ENCODE data around the gene HSH2D. TPM values are rescaled to one million over a fixed set of nuclear protein-coding genes. Genes with fewer than 3 reads are reported as not detected.

HSH2D gene
- total RNA-seq, 1 experiment from 2014 or later, result 0.23 TPM

GRCh38 chr19:16142032-16142580, 1.4 kb upstream of the HSH2D start:
- intact Hi-C loops (cut with micrococcal nuclease; ENCODE audit: unreplicated experiment), result no loop called here
- CTCF ChIA-PET, result no interaction called here
- Histone ChIP-seq H3K27me3 (replicated peaks; ENCODE audit: control insufficient read depth, insufficient read depth, low read length) (no peaks in the 10 kb centered on the region), H3K4me1 (peaks cover 5% of the 10 kb centered on the region; the same call in 1 of the 2 replicates), H3K9me3 (no peaks in the 10 kb centered on the region), H3K4me3 (ENCODE audit: low read depth, low read length) (no peak overlapping the region), H3K36me3 (ENCODE audit: control insufficient read depth, insufficient read depth, low read length) (no peaks in the 10 kb centered on the region)
- H3K4me3 Mint-ChIP-seq (ENCODE audit: unreplicated experiment), result no peak overlapping the region
- H3K27ac Mint-ChIP-seq (ENCODE audit: unreplicated experiment), result no peak overlapping the region
- POLR2A ChIA-PET, result no interaction called here
- peaks cover 14% of the 10 kb centered on the region for H3K4me1 Mint-ChIP-seq (ENCODE audit: low read depth, unreplicated experiment)
- peaks cover 5% of the 10 kb centered on the region for H3K36me3 Mint-ChIP-seq (ENCODE audit: insufficient read depth, unreplicated experiment)
- H3K27me3 Mint-ChIP-seq (ENCODE audit: insufficient read depth, unreplicated experiment), result no peaks in the 10 kb centered on the region
- DNase-seq, result no peak
- no TSS peak for BruUV-seq (replicated peaks)
- no peak for TF ChIP-seq CTCF (IDR thresholded peaks at IDR 0.05; ENCODE audit: insufficient read depth in 1 of 2, low read depth in 1 of 2, low read length in 1 of 2, severe bottlenecking in 1 of 2, unreplicated experiment in 1 of 2)
- H3K9me3 Mint-ChIP-seq (ENCODE audit: unreplicated experiment), result no peaks in the 10 kb centered on the region

GRCh38 chr19:16144216-16144581, 714 bp downstream of the HSH2D start:
- peaks cover 5% of the 10 kb centered on the region for H3K36me3 Mint-ChIP-seq (ENCODE audit: insufficient read depth, unreplicated experiment)
- H3K27me3 Mint-ChIP-seq (ENCODE audit: insufficient read depth, unreplicated experiment), result no peaks in the 10 kb centered on the region
- CTCF ChIA-PET, result no interaction called here
- intact Hi-C loops (cut with micrococcal nuclease; ENCODE audit: unreplicated experiment), result no loop called here
- H3K4me1 Mint-ChIP-seq (ENCODE audit: low read depth, unreplicated experiment), result peaks cover 14% of the 10 kb centered on the region
- TF ChIP-seq CTCF (IDR thresholded peaks at IDR 0.05; ENCODE audit: insufficient read depth in 1 of 2, low read depth in 1 of 2, low read length in 1 of 2, severe bottlenecking in 1 of 2, unreplicated experiment in 1 of 2), result no peak
- no peak overlapping the region for H3K4me3 Mint-ChIP-seq (ENCODE audit: unreplicated experiment)
- Histone ChIP-seq H3K36me3 (ENCODE audit: control insufficient read depth, insufficient read depth, low read length) (no peaks in the 10 kb centered on the region), H3K4me3 (ENCODE audit: low read depth, low read length) (no peak overlapping the region), H3K27me3 (replicated peaks; ENCODE audit: control insufficient read depth, insufficient read depth, low read length) (no peaks in the 10 kb centered on the region), H3K9me3 (no peaks in the 10 kb centered on the region), H3K4me1 (peaks cover 5% of the 10 kb centered on the region; the same call in 1 of the 2 replicates)
- no peak overlapping the region for H3K27ac Mint-ChIP-seq (ENCODE audit: unreplicated experiment)
- no peak for DNase-seq
- POLR2A ChIA-PET, result interaction anchor here (0.7 to 0.9 kb wide), 2 partner anchors 41 to 70 kb away, joined by 6 to 14 read pairs; partner anchors contain the start of gene FAM32A
- no peaks in the 10 kb centered on the region for H3K9me3 Mint-ChIP-seq (ENCODE audit: unreplicated experiment)
- BruUV-seq (replicated peaks), result no TSS peak

- CTCF ChIA-PET, result no interaction called here
Observed at GRCh38 chr19:16146112-16146511, 2.6 kb downstream of the HSH2D start.

More at GRCh38 chr19:16146112-16146511, 2.6 kb downstream of the HSH2D start:
- H3K4me1 Mint-ChIP-seq (ENCODE audit: low read depth, unreplicated experiment), result peaks cover 14% of the 10 kb centered on the region
- H3K36me3 Mint-ChIP-seq (ENCODE audit: insufficient read depth, unreplicated experiment), result no peaks in the 10 kb centered on the region
- no peak for DNase-seq
- TF ChIP-seq CTCF (IDR thresholded peaks at IDR 0.05; ENCODE audit: insufficient read depth in 1 of 2, low read depth in 1 of 2, low read length in 1 of 2, severe bottlenecking in 1 of 2, unreplicated experiment in 1 of 2), result no peak
- POLR2A ChIA-PET, result interaction anchor here (1.3 kb wide), 1 partner anchor 39 kb away, joined by 4 read pairs; the partner anchor contains the start of gene FAM32A
- intact Hi-C loops (cut with micrococcal nuclease; ENCODE audit: unreplicated experiment), result no loop called here
- H3K27ac Mint-ChIP-seq (ENCODE audit: unreplicated experiment), result no peak overlapping the region
- H3K36me3 ChIP-seq (ENCODE audit: control insufficient read depth, insufficient read depth, low read length), result no peaks in the 10 kb centered on the region
- H3K9me3 ChIP-seq, result no peaks in the 10 kb centered on the region
- H3K4me3 ChIP-seq (ENCODE audit: low read depth, low read length), result no peak overlapping the region
- H3K4me1 ChIP-seq, result peaks cover 5% of the 10 kb centered on the region; the same call in 1 of the 2 replicates
- no peaks in the 10 kb centered on the region for H3K9me3 Mint-ChIP-seq (ENCODE audit: unreplicated experiment)
- no peak overlapping the region for H3K4me3 Mint-ChIP-seq (ENCODE audit: unreplicated experiment)
- H3K27me3 ChIP-seq (replicated peaks; ENCODE audit: control insufficient read depth, insufficient read depth, low read length), result no peaks in the 10 kb centered on the region
- H3K27me3 Mint-ChIP-seq (ENCODE audit: insufficient read depth, unreplicated experiment), result no peaks in the 10 kb centered on the region
- no TSS peak for BruUV-seq (replicated peaks)

Data from Caco-2 (cell line).